NOMO-1 treated with DMSO at 0.1 percent for 48 hours (cell line): Measurements from ENCODE around the gene LRIG1.

Experiments
- DNase-seq: peaks from one replicate; lab custom pipeline; 2025; ENCODE audit not compliant: unreplicated experiment; lab: John Stamatoyannopoulos, UW

LRIG1 gene, protein sequence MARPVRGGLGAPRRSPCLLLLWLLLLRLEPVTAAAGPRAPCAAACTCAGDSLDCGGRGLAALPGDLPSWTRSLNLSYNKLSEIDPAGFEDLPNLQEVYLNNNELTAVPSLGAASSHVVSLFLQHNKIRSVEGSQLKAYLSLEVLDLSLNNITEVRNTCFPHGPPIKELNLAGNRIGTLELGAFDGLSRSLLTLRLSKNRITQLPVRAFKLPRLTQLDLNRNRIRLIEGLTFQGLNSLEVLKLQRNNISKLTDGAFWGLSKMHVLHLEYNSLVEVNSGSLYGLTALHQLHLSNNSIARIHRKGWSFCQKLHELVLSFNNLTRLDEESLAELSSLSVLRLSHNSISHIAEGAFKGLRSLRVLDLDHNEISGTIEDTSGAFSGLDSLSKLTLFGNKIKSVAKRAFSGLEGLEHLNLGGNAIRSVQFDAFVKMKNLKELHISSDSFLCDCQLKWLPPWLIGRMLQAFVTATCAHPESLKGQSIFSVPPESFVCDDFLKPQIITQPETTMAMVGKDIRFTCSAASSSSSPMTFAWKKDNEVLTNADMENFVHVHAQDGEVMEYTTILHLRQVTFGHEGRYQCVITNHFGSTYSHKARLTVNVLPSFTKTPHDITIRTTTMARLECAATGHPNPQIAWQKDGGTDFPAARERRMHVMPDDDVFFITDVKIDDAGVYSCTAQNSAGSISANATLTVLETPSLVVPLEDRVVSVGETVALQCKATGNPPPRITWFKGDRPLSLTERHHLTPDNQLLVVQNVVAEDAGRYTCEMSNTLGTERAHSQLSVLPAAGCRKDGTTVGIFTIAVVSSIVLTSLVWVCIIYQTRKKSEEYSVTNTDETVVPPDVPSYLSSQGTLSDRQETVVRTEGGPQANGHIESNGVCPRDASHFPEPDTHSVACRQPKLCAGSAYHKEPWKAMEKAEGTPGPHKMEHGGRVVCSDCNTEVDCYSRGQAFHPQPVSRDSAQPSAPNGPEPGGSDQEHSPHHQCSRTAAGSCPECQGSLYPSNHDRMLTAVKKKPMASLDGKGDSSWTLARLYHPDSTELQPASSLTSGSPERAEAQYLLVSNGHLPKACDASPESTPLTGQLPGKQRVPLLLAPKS

DNA sequence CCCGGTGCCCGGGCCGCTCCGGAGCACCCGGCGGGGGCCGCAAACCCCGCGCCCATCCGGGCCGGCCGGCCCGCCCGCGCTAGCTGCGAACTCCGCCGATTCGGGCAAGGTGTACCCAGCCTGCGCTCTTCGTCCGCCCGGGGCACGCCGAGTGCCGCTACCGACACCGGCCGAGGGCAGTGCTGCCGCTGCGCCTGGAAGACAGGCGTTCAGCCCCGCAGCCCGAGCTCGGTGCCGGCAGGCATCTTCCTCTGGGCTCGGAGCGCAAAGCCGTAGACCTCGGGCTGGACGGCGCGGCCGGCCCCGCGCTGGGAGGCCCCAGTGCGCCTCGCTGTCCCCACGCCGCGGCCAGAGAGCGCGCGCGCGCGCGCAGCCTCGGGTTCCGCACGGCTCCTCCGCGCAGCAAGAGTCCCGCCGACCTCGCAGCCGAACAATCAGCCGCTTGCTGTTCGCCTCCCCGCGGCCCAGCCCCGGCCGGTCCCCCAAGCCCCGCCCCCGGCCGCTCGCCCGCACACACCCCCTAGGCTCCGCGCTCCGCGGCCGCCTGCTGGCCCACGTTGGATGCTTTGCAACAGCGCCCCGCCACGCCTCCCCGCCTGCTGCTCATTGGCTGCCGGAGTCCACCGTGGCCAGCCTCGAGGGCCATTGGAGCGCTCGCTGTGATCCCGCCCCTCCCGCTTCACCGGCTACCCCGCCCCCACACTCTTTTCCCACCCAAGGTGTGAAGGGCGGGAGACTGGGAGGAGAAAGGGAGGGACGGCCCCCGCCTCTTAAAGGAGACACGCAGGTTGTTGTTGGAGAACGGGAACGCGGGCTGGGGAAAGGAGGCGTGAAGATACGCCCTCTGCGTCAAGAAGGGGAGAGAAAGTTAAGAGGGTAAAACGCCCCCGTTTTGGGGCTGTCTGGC is at the start of gene LRIG1:
TSS of gene LRIG1 (minus strand) at position 447 of the 907 bp plus-strand sequence. CDS start 615 bp downstream, outside the sequence.
- DNase-seq = peak; percentile 98

DNA sequence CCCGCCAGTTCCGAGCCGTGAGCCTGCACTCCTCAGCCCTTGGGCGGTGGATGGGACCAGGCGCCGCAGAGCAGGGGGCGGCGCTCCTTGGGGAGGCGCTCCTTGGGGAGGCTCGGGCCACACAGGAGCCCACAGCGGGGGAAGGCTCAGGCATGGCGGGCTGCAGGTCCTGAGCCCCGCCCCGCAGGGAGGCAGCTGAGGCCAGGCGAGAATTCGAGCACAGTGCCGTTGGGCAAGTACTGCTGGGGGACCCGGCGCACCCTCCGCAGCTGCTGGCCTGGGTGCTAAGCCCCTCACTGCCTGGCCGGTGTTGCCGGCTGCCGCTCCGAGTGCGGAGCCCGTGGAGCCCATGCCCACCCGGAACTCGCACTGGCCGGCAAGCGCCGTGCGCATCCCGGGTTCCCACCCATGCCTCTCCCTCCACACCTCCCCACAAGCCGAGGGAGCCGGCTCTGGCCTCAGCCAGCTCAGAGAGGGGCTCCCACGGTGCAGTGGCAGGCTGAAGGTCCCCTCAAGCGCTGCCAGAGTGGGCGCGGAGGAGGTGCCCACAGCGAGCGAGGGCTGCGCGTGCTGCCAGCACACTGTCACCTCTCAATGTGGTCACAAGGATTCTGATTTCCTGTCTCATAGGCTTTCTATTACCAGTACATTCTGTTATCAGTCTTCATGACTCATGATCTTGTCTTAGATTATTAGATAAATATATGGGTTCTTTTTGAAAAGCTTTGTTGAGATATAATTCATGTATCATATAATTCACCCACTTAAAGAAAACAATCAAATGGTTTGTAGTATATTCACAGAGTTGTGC is 44.0 kb upstream of the LRIG1 start:
- DNase-seq = no peak

DNA sequence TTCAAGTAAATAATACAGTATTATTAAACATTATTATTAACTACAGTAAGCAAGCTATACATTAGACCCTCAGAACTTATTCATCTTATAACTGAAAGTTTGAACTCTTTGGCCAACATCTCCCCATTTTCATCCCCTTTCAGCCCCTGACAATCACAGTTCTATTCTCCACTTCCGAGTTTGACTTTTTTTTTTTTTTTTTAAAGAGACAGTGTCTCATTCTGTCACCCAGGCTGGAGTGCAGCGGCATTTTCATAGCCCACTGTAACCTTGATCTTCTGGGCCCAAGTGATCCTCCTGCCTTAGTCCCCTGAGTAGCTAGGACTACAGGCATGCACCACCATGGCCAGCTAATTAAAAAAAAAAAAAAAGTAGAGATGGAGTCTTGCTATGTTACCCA is 41.3 kb upstream of the LRIG1 start:
- DNase-seq = no peak

DNA sequence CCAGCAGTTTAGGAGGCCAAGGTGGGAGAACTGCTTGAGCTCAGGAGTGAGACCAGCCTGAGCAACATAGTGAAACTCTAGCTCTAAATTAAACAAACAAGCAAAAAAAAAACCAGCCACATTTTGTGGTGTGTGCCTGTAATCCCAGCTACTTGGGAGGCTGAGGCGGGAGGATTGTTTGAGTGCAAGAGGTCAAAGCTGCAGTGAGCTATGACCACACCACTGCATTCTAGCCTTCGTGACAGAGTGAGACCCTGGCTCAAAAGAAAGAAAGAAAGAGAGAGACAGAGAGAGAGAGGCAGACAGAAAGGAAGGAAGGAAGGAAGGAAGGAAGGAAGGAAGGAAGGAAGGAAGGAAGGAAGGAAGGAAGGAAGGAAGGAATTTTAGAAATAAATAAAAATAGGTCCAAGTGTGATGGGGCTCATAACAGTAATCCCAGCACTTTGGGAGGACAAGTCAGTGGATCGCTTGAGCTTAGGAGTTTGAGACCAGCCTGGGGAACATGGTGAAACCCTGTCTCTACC is 38.7 kb upstream of the LRIG1 start:
- no peak for DNase-seq

DNA sequence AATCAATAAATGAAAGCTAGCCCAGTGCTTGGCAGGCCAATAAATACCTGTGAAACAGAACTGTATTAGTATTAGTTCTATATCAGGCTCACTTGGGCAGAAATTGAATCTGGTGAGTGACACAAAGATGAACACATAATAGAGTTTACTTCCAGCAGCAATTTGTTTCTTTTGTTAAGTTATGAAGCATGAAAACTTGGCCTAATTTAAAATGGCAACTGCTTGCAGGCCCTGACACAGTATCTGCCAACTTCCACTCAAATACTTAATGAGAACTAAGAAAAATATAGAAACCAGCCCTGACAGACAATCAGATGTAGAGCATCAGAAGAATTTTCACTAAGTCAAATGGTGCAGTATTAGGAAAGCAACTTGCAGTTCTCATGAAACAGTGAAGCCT is 37.6 kb upstream of the LRIG1 start:
- DNase-seq = no peak

DNA sequence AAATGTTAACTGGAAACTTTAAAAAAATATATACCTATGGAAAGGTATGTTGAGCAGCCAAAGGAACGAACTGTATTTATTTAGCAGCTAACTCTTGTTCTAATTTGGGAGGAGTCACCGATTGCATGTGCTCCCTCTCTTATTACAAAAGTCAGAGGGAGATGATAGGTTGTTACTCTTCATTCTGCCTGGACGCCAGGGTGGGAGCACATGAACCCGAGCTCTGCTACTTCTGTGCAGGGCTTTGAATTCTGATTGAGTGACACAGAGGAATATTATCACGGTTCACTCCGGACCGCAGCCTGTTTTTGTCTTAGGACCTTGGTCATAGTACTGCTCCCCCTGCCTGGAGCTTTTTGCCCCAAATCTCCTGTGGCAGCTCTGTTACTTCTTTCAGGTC is 36.9 kb upstream of the LRIG1 start:
- DNase-seq = no peak

DNA sequence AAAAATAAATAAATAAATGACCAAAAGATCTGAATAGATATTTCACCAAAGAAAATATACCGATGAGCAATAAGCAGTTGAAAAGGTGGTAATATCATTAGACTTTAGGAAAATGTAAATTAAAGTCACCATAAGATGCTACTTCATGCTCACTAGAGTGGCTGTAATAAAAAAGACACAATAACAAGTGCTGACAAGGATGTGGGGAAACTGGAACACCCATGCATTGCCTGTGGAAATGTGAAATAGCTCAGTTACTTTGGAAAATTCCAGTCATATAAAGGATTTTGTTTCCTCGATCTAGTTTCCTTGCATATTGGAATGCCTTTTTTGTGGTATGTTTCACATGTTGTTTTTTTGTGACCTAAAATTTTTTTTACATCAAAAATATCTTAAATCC is 36.0 kb upstream of the LRIG1 start:
- DNase-seq = no peak

DNA sequence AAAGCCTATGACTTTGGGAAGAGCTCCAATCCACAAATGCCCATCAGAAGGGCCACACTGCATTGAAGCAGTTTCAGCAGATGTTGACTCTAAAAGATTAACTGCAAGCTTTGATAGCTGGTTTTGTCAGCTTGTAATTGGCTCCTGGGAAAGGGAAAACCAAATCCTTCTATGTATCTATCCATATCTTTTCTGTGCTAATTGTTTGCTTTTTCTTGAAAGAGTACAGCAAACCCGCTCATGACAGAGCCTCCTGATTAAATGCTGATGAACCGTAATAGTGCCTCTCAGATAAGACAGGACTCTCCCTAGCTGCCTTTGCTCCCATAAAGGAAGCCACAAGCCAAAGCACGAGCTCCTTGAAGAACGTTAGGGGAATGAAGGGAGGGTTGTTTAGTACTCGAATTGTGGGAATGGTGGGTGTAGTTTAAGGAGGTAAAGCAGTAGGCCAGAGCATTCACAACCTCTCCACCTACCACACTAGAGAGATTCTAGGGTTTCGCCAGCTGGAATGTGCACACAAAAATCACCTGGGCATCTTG is 33.6 kb upstream of the LRIG1 start:
- DNase-seq = no peak

DNA sequence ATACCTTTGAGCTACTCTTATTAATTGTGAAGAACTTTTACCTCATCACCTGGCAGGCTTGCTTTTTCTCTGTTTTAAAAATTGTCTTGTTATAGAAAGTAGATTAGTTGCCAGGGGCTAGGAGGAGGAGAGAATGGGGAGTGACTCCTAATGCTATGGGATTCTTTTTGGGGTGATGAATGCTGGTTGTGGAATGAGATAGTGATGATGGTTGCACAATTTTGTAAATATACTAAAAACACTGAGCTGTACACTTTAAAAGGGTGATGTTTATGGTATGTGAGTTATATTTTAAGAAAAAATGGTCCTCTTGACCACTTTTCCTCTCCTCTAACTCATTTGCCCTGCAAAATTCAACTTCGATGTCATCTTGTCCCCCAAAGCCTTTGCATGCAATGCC is 31.8 kb upstream of the LRIG1 start:
- no peak for DNase-seq

DNA sequence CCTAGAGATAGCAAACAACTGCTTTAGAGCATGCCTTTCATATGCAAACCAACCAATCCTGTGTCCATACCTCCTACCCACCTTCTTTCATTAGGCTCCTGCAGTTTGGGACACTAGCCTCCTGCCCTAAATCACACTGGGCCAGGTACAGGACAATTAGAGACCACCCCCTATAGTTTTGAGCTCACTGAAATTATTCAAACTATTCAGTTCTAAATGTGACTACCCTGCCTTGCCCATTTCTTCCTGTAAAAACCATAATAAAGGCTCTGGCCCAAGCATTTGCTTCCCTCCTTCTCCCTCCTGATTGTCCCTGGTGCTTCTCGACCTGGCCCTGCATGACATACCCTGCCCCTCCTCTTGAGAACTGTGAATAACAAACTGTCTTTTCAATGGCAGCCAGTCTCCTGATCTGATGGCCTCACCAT is 31.4 kb upstream of the LRIG1 start:
- no peak for DNase-seq

DNA sequence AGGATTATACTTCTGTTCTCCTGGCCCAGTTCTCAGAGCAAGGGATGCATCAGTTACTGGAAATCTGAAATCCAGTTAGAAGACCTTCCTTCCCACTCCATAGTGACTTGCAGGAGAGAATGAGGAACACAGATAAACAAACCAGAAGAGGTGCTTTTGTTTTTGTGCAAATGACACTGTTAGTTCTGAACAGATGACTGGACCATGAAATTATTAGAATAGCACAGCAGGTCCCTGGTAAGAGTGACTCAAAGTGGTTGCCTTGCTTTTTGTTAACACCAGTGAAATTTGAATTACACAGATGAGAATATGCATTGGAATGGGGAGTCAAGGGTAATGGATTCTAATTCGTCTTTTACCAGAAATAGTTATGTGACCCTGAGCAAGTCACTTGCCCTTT is 30.4 kb upstream of the LRIG1 start:
- no peak for DNase-seq

DNA sequence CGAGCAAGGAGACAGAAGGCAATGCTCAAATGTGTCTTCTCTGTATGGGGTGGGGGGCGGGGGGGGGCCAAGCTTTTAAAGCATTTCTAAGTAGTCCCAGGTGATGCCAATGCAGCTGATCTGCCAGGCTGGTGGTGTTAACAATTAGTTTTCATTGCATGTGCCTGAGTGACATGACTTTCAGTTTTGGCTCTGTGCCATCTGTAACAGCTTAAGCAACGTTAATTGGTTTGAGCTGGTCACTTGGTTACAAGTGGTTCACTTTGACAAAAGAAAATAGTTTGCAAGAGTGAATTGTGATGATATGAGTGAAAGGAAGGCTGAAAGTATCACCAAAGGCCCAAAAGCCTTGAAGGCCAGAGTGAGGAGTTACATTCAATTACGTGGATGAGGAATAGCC is 26.4 kb upstream of the LRIG1 start:
- DNase-seq = peak; percentile 32

DNA sequence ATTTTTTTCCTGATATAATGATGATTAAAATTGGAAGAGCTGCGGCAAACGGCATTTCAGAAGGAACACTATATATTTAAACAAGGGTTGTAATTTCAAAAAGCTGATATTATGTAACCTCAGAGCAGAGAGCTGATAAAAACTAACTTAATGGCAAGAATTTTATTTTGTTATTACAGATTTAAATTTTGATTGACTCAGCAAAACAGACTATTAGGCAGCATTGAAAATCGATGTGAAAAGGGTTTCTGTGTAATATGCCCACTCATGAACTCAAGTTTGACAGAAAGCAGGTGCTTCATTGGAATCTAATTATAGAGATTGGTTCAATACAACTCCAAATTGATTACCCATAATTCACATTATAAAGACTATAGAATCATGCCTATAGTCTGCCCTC is 24.9 kb upstream of the LRIG1 start:
- DNase-seq = no peak

DNA sequence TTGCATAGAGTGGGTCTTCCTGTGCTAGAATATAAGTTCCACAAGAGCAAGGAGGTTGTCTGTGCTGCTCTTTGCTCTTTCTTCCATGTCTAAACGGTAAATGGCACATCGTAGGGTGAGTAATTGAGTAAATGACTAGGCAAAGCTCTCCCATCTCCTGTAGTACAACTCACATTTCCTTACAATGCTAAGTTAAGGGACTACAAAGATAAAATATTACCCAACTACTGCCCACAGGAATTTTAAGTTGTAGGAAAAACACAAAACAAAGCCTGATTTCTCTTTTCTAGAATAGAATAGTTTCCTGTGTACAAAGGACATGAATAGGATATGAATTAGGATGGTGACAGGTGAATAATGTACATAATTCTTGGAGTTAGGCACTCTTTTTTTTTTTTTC is 19.9 kb upstream of the LRIG1 start:
- no peak for DNase-seq

DNA sequence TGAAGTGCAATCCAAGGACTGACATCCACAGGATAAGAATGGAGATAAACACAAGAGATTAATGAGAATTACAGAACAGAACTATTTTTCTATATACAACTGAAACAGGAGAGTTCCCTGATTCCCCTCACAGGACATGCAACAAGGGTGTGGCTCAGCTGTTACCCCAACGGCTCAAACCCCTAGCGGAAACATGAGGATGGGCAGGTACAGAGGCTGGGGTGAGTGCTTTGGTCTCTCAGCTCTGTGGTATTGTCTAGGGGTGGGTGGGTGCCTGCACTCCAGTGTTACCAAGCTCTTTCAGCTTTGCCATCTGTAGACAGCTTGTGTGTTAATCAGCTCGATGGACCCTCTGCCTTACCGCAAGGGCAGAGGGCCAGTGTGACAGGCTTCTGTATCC is 17.8 kb upstream of the LRIG1 start:
- DNase-seq = no peak

DNA sequence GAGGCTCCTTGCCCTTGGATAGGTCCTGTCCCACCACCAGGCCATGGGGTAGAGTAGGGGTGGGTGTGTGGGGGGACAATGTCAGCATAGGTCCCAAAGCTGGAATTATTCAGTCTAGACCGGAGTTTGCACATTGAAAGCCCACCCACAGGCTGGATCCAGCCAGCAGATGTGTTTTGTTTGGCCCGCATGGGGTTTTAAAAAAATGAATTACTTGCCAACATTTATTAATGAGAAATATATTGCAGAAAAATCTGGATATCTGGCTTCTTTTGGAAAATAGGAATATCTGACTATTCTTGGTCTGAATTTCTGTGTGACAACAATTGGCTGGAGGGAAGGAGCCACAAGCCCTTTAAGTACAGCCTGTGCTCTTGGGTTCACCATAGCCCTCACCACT is 17.3 kb upstream of the LRIG1 start:
- no peak for DNase-seq

DNA sequence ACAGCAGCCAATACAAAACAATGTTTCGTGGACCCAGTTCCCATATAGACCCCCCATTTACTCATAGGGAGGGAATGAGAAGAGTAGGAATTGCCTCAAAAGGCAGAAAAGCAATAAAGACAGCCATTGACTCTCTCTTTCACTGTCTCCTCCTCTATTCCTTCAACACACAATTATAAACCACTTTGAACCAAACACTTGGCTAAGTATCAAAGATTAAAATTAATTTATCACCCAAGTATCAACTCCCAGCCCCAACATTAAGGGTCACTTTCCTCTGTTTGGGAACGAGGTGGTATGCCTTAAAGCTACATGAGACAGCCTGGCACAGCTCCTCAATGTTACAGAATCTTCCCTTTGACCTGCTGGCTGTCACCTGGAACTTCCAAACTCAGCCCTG is 16.4 kb upstream of the LRIG1 start:
- DNase-seq = no peak

DNA sequence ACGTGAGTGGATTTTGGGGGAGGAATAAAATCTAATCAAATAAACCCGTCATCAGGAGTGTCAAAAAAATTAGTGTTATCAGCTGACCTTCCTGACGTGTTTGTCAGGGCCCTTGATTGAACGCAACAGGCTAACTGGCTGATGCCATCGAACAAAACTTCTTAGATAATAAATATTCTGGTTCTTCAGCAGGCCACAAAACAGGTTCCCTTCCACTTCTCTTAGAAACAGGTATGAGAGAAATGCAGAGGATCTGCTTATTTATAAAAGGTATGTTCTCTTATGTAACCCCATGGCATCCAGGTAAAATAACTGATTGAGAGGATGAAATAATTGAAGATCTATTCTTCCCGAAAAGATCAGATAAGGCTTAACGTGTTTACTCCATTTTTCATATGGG is 7.6 kb upstream of the LRIG1 start:
- DNase-seq = no peak
